DOHH2 (cell line): ENCODE measurements around the gene ECT2.

Experiments used
- EZH2phosphoT487 ChIP-seq: fragments of 200-600 bp; sonication (generic); IDR thresholded peaks from 2 replicates; pipeline ENCODE4 v1.6.1; 2017; ENCODE audit warnings: borderline replicate concordance, mild to moderate bottlenecking, antibody characterized with exemption, low read length, moderate library complexity, mixed read lengths
- TF ChIP-seq, protein P1 (sequence below): fragments of 200-600 bp; sonication (generic); IDR thresholded peaks from one replicate; pipeline ENCODE4 v1.5.1; 2014; ENCODE audit warnings: antibody characterized with exemption, mild to moderate bottlenecking, low read depth, low read length; ENCODE audit not compliant: poor library complexity, severe bottlenecking

DNA sequence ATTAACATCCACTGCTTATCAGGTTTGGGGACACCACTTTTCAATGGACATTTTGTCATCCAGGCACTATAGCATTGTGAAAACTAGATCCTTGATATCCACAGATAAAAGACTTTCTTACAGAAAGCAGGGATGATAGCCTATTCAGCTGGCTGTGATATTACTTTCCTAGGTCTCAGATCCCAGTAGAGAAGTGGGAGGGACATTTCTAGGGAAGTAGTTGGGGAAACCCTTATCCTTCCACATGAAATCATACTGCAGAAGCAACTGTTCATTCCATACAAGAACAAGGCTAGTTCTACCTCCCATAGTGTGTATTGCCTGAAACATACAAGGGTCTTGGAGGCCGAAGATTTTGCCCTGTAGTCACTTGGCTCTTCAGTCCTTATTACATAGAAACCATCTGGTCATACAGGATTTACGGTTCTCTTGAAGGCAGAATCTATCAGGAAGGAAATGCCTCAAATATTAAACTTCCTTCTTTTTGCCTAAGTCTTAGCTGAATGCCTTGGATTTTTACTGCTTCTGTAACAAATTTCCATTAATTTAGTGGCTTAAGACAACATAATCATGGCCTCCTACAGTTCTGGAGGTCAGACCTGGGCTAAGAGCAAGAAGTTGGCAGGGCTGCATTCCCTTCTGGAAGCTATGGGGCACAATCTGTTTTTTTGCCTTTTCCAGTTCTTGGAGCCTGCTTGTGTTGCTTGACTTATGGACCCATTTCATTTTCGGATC, 119.4 kb downstream of the ECT2 start:
- TF ChIP-seq, protein P1, sequence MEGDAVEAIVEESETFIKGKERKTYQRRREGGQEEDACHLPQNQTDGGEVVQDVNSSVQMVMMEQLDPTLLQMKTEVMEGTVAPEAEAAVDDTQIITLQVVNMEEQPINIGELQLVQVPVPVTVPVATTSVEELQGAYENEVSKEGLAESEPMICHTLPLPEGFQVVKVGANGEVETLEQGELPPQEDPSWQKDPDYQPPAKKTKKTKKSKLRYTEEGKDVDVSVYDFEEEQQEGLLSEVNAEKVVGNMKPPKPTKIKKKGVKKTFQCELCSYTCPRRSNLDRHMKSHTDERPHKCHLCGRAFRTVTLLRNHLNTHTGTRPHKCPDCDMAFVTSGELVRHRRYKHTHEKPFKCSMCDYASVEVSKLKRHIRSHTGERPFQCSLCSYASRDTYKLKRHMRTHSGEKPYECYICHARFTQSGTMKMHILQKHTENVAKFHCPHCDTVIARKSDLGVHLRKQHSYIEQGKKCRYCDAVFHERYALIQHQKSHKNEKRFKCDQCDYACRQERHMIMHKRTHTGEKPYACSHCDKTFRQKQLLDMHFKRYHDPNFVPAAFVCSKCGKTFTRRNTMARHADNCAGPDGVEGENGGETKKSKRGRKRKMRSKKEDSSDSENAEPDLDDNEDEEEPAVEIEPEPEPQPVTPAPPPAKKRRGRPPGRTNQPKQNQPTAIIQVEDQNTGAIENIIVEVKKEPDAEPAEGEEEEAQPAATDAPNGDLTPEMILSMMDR = no peak
- TF ChIP-seq EZH2phosphoT487 = no peak
